GM11168 (cell line): ENCODE data around the gene NOC2L.
"Not testable (repeated sequence)": the region's sequence is repeated elsewhere in the genome, so short reads cannot be mapped to it uniquely, and the experiment has no call there.

ENCODE experiments used
- in situ Hi-C: fragments of 300-500 bp; cut with MboI; formaldehyde crosslinking; loops from one replicate; pipeline ENCODE4 v1.12.0; 2022; ENCODE audit warnings: low sequenced_read_pairs; ENCODE audit not compliant: unreplicated experiment

Gene NOC2L

GRCh38 chr1:907611-908451 is 51.2 kb downstream of the NOC2L start:
- in situ Hi-C loops: no loop called here

DNA sequence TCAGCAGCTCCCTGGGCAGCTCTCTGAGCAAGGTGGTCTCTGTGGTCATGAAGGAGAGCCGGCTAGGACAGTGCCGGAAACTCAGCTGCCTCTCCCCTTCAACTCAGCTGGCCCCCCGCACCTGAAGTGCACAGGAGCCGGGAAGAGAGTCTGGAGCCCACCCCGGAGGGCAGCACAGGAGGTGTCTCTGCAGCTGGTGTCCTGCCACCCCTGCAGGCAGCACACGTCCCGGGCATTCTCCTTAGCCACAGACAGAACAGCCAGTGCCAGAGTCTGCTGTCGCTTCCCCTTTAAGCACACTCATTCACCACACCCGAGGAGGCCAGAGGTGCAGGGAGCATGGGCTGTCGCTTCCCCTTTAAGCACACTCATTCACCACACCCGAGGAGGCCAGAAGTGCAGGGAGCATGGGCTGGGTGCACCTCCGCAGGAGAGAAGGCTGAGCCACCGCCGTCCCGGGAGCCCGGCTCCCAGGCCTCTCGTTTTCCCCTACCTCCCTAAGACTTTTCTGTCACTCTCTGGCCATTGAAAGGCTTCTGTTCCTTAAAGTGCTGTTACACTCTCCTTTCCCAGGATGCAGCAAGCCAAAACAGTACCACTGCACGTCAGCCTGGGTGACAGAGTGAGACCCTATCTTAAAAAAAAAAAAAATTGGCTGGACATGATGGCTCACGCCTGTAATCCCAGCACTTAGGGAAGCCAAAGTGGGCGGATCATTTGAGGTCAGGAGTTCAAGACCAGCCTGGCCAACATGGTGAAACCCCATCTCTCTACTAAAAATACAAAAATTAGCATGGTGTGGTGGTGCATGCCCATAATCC is 52.2 kb downstream of the NOC2L start:
- in situ Hi-C loops: no loop called here

GRCh38 chr1:905811-906599 is 53.1 kb downstream of the NOC2L start:
- in situ Hi-C loops: no loop called here

DNA sequence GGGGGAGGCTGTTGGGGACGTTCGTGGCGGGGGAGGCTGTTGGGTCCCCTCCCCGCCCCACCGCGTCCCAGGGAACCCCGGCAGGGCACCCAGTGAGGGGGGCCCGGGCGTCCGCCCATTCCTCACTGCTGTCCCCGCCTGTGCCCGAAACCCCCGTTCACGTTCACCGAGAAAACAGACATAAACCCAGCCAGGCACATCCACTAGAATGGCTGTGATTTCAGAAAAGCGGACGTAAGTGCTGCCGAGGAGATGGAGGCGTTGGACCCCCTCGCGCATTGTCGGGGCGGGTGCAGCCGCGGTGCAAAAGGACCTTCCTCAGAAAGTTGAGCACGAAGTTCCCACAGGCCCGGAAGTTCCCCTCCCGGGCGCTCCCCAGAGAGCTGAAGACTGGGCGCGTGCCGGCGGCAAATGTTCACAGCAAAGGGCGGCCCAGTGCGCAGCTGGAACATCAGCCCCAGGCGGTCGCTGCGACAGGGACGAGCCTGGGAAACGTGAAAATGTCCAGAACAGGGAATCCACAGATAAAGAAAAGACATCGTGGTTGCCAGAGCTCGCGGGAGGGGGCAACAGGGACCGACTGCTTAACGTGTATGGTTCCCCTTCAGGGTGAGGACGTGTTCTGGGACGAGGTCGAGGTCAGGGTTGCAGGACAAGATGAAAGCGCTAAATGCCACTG is 53.8 kb downstream of the NOC2L start:
- in situ Hi-C loops: no loop called here

DNA sequence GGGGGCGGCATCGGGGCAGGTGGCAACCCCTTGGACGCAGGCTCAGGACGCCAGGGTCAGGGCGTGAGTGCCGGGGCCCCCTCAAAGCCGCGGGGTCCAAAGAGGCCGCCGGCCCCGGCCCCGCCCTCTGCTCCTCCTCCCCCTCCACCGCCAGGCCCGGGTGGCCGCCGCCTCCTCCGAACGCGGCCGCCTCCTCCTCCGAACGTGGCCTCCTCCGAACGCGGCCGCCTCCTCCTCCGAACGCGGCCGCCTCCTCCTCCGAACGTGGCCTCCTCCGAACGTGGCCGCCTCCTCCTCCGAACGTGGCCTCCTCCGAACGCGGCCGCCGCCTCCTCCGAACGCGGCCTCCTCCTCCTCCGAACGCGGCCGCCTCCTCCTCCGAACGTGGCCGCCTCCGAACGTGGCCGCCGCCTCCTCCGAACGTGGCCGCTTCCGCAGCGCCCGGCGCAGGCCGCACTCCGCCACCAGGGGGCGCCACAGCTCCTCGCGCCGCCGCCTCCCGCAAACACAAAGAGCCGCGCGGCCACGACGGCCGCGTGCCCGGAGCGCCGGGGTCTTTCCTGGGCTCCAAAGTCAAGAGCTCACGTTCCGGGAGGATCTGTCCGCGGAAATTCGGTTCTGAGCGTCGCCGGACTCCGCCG is 54.6 kb downstream of the NOC2L start:
- in situ Hi-C loops: no loop called here

- in situ Hi-C loops: no loop called here
These were observed 55.3 kb downstream of the NOC2L start for GRCh38 chr1:903721-904271.

GRCh38 chr1:903305-903704 is 55.8 kb downstream of the NOC2L start:
- in situ Hi-C loops: no loop called here

GRCh38 chr1:902802-903201 is 56.3 kb downstream of the NOC2L start:
- in situ Hi-C loops: no loop called here

DNA sequence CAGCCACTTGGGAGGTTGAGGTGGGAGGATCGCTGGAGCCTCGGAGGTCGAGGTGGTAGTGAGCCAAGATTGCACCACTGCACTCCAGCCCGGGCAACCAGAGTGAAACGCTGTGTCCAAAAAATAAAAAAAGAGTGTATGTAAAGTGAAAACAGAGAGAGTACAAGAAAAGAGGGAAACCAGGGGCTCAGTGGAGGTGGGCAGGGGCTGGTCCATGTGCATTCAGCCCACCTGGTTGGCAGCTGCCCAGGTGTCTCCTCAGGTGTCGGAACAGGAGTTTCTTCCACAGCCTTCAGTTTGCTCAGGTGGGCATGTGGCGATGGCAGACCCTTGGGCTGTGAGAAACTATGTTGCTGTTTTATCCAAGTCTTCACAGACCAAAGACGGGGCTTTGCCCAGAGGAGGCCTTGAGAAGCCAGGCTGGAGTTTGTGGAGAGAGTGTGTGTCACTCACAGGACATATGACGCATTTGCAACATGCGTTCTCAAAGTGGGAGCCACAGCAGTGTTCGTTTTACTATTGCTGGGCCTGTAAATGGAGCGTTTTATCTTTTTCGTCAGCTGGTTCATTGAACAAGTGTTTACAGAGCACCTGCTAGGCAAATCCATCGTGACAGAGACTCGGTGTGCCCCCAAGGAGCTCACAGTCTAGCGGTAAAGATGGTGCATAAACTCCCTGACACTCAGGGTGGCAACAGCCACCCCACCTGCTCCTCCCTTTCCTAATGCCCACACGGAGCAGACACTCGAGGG is 57.8 kb downstream of the NOC2L start:
- in situ Hi-C loops: no loop called here

DNA sequence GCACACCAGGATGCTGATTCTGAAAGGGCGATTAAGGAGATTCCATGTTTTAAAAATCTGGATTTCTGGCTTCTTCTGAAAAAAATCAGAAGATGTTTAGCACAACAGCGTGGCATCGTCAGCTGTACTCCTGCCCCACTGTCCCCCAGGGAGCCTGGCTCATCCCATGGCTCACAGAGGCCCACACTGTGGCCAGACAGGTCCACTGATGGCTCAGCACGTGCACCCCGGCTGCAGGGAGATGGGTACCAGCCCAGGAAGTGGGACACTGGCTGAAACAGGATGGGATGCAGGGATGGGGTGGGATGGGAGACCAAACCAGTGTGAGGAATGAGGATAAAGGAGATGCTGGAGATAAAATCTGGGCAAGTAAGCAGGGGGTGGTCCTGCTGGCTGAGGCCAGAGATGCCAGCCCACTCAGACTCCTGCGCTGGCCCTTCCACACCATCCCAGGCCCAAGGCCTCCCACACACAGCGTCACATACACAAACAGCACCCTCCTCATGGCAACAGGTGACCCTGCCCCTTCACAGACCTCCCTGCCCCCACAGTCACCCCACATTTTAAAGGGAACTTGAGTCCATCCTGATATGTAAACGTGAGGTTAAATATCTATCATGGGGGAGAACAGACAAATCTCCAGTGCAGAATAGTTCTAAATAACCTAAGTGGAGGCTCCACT is 59.3 kb downstream of the NOC2L start:
- in situ Hi-C loops: no loop called here

- in situ Hi-C loops: not testable (repeated sequence)
These were observed 61.1 kb downstream of the NOC2L start for GRCh38 chr1:897951-898350.

- in situ Hi-C loops: no loop called here
These were observed 61.8 kb downstream of the NOC2L start for GRCh38 chr1:897226-897625.
